ENCODE measurements around the gene SLC25A5. TPM values are rescaled to one million over a fixed set of nuclear protein-coding genes. Genes with fewer than 3 reads are reported as not detected.
A peak's percentile ranks its signal among the peaks of the same experiment; 100 is the strongest.

The SLC25A5 gene
- total and polyA plus RNA-seq, 10 of the 15 experiments (the other 5 are each of a cell fraction or from before 2014, with no cell fraction given), result 361 to 3,863 (median 618) TPM

DNA sequence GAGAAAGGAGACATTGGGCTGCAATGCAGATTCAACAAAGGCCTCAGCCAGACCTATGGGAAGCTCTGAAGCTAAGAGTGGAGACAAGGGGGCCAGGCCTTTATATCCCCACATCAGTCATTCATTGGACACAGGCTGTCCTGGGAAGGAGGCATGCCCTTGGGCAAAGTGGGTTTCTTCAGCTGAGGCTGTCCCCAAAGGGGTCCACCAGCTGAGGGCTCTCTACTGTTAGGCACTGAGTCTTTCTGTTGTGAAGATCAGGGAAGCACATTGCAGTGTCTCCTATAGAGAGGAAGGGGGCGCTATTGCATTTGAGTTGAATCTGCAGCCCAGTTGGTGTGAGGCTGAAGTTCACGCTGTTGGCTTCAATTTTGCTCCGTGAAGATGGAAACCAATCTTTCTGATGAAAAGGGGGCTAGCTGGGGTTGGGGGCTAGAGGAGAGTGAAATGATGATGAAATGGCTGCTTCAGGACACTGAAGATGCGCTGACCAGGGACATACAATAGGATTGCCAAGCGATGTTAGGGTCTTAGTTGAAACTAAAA lies 48.0 kb downstream of the SLC25A5 start:
- ChIA-PET RAD21 (ENCODE audit: unreplicated experiment) (interaction anchor here (0.6 to 2.2 kb wide), 22 partner anchors 26 to 269 kb away, joined by 3 to 23 read pairs (median 4); partner anchors contain the start of genes NKRF, SEPTIN6 and UBE2A), CTCF (interaction anchor here (0.6 to 4.4 kb wide), 42 partner anchors 10 to 371 kb away, joined by 3 to 89 read pairs (median 4); partner anchors contain the start of genes NKRF and UBE2A), SMC1A (ENCODE audit: uncharacterized antibody, unreplicated experiment) (interaction anchor here (0.5 to 7.2 kb wide), 17 partner anchors 11 to 519 kb away, joined by 3 to 75 read pairs (median 3); no protein-coding TSS in a partner anchor), POLR2A (interaction anchor here (0.5 to 0.8 kb wide), 4 partner anchors 168 to 217 kb away, joined by 3 to 4 read pairs (median 4); no protein-coding TSS in a partner anchor)
- intact Hi-C loops (cut with micrococcal nuclease; ENCODE audit: unreplicated experiment), result loop anchor here (1.0 to 2.0 kb wide), 6 partner anchors 59 to 364 kb away; partner anchors contain the start of gene UBE2A
- Histone ChIP-seq H3K27me3 (replicated peaks in 1 of 2; ENCODE audit: control insufficient read depth in 2 of 2, insufficient read depth in 2 of 2, low read length in 1 of 2) (no peaks in the 10 kb centered on the region), H3K4me2 (ENCODE audit: control insufficient read depth, insufficient read depth) (no peak overlapping the region), H3K4me3 (no peak overlapping the region), H2AFZ (ENCODE audit: control insufficient read depth, low read depth, low read length) (peak overlapping the region; percentile 78), H3K79me2 (ENCODE audit: control insufficient read depth, insufficient read depth, low read length) (no peaks in the 10 kb centered on the region), H3K4me1 (ENCODE audit: control insufficient read depth, insufficient read depth, low read length) (no peaks in the 10 kb centered on the region; the same call in 1 of the 2 replicates), H3K27ac (ENCODE audit: control insufficient read depth, insufficient read depth) (no peak overlapping the region), H3K9me3 (replicated peaks; ENCODE audit: control insufficient read depth, insufficient read depth, low read length) (no peaks in the 10 kb centered on the region), H3K36me3 (ENCODE audit: control insufficient read depth in 2 of 2, insufficient read depth in 2 of 2, low read length in 1 of 2) (no peaks in the 10 kb centered on the region), H4K20me1 (ENCODE audit: control insufficient read depth, insufficient read depth) (no peaks in the 10 kb centered on the region), H3K9ac (ENCODE audit: control insufficient read depth, insufficient read depth, low read length) (no peak overlapping the region)
- ATAC-seq (peak; percentile 95), FAIRE-seq (peak; percentile 77), DNase-seq (ENCODE audit: low read depth, low spot score) (peak; percentile 39)
- in situ Hi-C loops (cut with MboI), result loop anchor here (5.0 kb wide), 2 partner anchors 216 to 266 kb away; no protein-coding TSS in a partner anchor
- 41% methylated on average over 5 of the region's 5 CpGs for WGBS (ENCODE audit: insufficient coverage, insufficient replicate concordance, low lambda C conversion rate, missing lambda C conversion rate)
- BruUV-seq (replicated peaks), result no TSS peak
- TF ChIP-seq, protein P1, sequence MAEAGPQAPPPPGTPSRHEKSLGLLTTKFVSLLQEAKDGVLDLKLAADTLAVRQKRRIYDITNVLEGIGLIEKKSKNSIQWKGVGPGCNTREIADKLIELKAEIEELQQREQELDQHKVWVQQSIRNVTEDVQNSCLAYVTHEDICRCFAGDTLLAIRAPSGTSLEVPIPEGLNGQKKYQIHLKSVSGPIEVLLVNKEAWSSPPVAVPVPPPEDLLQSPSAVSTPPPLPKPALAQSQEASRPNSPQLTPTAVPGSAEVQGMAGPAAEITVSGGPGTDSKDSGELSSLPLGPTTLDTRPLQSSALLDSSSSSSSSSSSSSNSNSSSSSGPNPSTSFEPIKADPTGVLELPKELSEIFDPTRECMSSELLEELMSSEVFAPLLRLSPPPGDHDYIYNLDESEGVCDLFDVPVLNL (IDR thresholded peaks at IDR 0.05; ENCODE audit: low read depth, low read length), result no peak
- no peak for TF ChIP-seq TCF12 (IDR thresholded peaks at IDR 0.05; ENCODE audit: low read depth, low read length)
- TF ChIP-seq ZNF622 (IDR thresholded peaks at IDR 0.05), result no peak
- peak; percentile 42; the same call in 1 of the 2 replicates for TF ChIP-seq YY1 (IDR thresholded peaks at IDR 0.05; ENCODE audit: low read depth, low read length)
- TF ChIP-seq NFYB (IDR thresholded peaks at IDR 0.05; ENCODE audit: insufficient read depth, low read depth, low read length), result no peak
- no peak for TF ChIP-seq RFX5 (IDR thresholded peaks at IDR 0.05; ENCODE audit: low read depth, low read length)
- peak; percentile 92 for TF ChIP-seq SMC3 (IDR thresholded peaks at IDR 0.05; ENCODE audit: borderline replicate concordance, low read length)
- no peak for TF ChIP-seq MXI1 (IDR thresholded peaks at IDR 0.05; ENCODE audit: low read depth, low read length)
- TF ChIP-seq, protein P2, sequence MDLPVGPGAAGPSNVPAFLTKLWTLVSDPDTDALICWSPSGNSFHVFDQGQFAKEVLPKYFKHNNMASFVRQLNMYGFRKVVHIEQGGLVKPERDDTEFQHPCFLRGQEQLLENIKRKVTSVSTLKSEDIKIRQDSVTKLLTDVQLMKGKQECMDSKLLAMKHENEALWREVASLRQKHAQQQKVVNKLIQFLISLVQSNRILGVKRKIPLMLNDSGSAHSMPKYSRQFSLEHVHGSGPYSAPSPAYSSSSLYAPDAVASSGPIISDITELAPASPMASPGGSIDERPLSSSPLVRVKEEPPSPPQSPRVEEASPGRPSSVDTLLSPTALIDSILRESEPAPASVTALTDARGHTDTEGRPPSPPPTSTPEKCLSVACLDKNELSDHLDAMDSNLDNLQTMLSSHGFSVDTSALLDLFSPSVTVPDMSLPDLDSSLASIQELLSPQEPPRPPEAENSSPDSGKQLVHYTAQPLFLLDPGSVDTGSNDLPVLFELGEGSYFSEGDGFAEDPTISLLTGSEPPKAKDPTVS (IDR thresholded peaks at IDR 0.05; ENCODE audit: low read depth, low read length), result no peak
- TF ChIP-seq YBX1 (IDR thresholded peaks at IDR 0.05), result no peak
- TF ChIP-seq, protein P3, sequence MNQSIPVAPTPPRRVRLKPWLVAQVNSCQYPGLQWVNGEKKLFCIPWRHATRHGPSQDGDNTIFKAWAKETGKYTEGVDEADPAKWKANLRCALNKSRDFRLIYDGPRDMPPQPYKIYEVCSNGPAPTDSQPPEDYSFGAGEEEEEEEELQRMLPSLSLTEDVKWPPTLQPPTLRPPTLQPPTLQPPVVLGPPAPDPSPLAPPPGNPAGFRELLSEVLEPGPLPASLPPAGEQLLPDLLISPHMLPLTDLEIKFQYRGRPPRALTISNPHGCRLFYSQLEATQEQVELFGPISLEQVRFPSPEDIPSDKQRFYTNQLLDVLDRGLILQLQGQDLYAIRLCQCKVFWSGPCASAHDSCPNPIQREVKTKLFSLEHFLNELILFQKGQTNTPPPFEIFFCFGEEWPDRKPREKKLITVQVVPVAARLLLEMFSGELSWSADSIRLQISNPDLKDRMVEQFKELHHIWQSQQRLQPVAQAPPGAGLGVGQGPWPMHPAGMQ (IDR thresholded peaks at IDR 0.05; ENCODE audit: borderline replicate concordance), result no peak
- no peak for TF ChIP-seq TCF3 (IDR thresholded peaks at IDR 0.05; ENCODE audit: borderline replicate concordance, insufficient read depth, low read depth, low read length)
- no peak for TF ChIP-seq ZNF592 (IDR thresholded peaks at IDR 0.05)
- TF ChIP-seq DPF2 (IDR thresholded peaks at IDR 0.05), result no peak
- TF ChIP-seq CBX3 (IDR thresholded peaks at IDR 0.05; ENCODE audit: borderline replicate concordance, low read depth), result no peak
- TF ChIP-seq SP1 (IDR thresholded peaks at IDR 0.05; ENCODE audit: low read depth, low read length), result no peak
- no peak for TF ChIP-seq ZNF24 (IDR thresholded peaks at IDR 0.05)
